Superior temporal gyrus (tissue), 1 donor: ENCODE data around the gene ANKMY1.

ENCODE experiments used
- DNase-seq: peaks from one replicate; pipeline ENCODE4 v3.0.0-alpha.2; 2016; ENCODE audit errors: extremely low spot score

Gene ANKMY1

DNA sequence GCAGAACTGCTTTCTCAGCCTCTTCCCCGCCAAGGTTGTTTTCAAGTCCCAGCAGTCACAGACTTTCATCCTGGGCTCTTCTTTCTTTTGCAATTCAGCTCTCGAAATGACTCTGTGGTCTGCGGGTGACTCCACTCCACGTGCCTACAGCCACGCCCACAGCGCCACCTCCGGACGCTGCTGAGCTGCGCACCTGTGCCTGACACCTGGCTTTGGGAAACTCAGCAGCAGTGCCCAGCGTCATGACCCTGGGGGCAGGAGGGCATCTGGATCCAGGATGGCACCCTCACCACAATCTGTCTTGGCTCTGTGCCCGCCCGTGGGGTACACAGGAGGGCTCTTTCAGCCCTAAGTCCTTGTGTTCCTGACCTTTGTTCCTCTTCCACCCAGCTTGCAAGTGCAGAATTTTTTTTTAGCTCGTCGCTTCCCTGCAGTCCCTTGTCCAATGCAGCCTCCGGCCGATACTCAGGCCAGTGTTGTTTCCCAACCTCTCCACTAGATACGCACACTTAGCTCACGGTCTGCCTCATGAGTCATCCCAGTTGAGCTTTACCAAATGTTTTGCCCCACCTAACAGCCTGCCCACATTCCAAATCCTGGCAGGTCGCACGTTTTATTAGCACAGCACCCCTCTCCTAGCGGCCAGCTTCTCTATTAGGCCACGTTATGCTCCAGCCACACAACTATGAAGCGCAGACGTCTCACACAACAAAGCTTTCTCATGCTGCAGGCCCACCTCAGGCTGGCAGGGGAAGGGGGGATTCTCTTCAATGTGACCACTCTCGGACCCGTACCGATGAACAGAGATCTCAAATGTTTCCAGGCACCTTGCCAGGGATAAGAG lies 22.2 kb upstream of the ANKMY1 start:
- DNase-seq = no peak

DNA sequence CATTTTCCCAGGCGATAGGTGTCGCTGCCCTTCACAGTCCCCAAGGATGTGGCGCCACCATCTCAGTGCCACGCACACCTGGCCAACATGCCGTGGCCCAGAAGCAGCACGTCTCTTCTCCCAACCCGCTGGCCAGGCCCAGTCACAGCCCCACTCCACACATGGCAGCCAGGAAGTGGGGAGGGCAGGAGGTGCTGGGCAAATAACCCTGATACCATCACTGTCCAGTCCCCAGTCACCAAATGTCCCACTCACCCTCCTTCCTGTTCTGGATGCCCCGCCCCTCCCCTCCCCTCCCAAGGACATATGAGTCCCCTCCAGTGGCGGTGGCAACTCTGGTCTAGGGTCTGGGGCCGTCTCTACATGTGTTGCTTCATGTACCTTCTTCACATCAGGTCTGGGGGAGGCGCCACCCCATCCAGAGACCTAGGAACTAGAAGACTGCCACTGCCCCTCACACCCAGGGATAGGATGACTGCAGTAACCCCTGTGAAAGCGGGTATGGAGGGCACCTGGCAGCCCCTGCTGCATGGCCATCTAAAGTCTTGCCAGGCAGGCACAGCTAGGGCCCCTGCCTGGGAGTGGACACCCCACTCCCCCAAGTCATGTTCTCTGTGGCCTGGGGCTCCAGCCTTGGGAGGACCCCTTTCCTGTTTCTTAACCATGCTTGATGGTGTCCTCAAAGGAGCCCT lies 21.4 kb upstream of the ANKMY1 start:
- no peak for DNase-seq

DNA sequence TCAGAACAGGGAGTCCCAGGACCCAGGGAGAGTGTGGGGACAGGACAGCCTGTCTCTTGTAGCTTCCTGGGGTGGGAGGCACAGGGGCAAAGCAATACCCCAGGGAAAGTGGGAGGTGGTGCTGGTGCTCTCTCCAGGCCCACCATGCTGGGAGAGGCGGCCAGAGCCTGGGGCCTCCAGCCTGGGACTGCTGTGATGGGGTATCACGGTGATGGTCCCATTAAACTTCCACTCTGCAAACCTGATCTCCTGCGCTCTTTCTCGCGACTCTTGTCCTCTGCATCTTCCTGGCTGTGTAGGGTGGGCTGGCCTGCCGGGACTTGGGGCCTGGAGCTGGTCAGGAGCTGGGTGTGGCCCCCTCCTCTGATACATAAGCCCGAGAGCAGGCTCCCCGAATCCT lies 20.7 kb upstream of the ANKMY1 start:
- DNase-seq = no peak

GRCh38 chr2:240578110-240578450 lies 20.3 kb upstream of the ANKMY1 start:
- no peak for DNase-seq

DNA sequence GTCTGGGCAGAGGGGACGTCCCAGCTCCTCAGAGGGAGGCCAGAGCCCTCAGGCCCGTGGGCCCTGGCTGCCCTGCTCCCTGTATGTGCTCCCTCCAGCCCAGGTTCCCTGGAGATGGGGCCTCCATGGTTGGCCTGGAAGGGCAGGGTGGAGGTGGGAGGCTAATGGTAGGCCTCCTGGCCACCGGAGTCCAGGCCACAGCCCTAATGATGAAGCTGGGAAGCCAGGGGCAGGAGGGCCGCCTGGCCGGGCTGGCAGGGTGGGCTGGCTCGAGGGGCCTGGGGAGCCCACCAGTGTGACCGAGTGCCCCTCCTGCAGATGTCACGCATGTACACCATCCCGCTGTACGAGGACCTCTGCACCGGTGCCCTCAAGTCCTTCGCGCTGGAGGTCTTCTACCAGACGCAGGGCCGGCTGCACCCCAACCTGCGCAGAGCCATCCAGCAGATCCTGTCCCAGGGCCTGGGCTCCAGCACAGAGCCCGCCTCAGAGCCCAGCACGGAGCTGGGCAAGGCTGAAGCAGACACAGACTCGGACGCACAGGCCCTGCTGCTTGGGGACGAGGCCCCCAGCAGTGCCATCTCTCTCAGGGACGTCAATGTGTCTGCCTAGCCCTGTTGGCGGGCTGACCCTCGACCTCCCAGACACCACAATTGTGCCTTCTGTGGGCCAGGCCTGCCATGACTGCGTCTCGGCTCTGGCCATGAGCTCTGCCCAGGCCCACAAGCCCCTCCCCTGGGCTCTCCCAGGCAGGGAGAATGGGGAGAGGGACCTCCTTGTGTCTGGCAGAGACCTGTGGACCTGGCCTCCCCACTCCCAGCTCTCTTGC lies 19.7 kb upstream of the ANKMY1 start:
- DNase-seq = no peak

GRCh38 chr2:240576436-240577205 lies 18.8 kb upstream of the ANKMY1 start:
- no peak for DNase-seq

DNA sequence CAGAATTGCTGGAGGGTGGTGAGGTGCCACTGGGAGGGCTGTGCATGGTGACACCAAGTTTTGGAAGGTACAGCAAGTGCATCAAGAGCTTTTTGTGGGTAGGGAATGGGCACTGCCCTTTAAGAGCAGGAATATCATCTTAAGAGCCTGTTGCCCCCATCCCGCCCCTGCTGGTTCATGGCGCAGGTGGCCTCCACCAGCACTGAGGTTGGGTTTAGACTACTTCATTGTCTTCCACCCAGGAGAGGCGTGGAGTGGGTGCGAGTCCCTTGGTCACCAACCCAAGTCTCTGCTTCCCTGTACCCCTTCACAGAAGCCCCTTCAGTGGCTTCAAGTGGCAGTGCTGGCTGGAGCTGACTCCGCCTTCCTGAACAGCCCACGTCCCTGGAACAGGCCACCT lies 18.2 kb upstream of the ANKMY1 start:
- DNase-seq = no peak

GRCh38 chr2:240575101-240575965 lies 17.5 kb upstream of the ANKMY1 start:
- DNase-seq = no peak

GRCh38 chr2:240574386-240575100 lies 16.8 kb upstream of the ANKMY1 start:
- DNase-seq = no peak

DNA sequence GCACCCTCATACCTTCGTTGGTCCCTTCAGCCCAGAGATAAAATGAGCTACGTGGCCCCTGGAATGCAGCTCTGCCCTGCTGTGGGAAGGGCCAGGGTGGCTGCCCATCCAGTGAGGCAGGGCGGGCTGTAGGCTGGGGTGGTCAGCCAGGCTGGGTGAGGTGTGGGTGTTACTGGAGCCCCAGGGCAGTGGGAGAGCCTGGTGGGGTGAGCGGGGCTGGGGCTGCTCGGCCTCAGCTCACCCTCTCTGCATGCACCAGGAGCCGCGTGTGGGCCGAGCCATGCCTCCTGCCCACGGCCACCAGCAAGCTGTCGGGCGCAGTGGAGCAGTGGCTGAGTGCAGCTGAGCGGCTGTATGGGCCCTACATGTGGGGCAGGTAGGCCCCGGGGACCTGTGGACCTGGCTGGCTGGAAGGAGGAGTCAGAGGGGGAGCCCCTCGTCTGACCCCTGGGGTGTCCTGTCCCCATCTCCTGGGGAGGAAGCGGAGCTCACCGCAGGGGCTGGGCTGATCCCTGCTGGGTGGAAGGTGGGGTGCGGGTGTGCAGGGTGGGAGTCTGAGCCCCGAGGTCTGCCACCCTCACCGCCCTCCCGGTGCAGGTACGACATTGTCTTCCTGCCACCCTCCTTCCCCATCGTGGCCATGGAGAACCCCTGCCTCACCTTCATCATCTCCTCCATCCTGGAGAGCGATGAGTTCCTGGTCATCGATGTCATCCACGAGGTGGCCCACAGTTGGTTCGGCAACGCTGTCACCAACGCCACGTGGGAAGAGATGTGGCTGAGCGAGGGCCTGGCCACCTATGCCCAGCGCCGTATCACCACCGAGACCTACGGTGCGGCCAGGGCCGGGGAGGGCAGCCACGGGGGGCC lies 16.0 kb upstream of the ANKMY1 start:
- DNase-seq = no peak

DNA sequence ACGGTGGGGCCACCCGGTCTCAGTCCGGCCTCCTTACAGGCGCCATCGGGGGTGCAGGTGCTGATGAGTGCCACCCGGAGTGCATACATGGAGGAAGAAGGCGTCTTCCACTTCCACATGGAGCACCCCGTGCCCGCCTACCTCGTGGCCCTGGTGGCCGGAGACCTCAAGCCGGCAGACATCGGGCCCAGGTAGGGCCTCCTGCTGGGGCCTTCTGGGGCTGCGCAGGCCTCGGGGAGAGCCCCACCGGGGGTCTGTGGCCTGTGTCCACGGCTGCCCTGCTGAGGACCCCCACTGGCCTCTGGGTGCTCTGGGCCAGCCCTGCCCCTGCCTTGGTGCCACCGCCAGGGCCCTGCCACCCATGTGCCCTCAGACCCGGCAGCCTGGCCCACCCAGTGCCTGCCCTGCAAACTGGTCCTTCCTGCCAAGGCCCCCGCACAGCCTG lies 15.3 kb upstream of the ANKMY1 start:
- no peak for DNase-seq

DNA sequence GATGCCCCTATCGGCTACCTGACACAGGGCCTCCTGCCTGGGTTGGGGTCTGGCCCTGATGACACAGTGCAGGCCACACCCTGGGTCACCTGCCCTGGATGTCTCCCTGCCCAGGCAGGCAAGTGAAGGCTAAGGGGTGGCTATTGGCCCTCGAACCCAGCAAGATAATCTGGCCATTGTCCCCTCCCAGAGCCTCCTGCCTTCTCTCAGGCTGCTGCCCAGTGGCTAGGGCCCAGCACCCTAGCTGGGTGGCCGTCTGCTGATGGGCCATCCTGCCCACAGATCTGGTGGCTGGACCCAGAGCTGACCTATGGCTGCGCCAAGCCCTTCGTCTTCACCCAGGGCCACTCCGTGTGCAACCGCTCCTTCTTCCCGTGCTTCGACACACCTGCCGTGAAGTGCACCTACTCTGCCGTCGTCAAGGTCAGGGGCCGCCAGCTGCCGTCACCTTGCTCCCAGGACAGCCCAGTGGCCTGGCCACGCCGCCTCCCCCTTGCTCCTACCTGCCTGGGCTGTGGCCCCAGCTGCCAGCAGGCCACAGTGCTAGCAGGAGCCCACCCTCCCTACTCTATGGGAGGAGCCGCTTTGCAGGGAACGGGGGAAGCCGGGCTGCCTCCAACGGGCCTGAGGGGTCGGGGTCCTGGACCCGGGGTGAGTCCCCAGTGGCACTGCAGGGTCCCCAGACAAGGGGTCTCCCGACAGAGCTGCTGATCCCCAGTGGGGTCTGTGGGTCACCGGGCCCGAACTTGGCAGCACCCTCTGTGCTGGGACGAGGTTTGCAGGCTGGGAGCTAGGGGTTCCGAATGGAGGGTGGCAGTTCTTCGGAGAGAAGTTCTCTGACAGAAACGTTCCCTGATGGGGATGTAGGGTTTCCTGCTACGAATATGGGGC lies 14.6 kb upstream of the ANKMY1 start:
- no peak for DNase-seq

DNA sequence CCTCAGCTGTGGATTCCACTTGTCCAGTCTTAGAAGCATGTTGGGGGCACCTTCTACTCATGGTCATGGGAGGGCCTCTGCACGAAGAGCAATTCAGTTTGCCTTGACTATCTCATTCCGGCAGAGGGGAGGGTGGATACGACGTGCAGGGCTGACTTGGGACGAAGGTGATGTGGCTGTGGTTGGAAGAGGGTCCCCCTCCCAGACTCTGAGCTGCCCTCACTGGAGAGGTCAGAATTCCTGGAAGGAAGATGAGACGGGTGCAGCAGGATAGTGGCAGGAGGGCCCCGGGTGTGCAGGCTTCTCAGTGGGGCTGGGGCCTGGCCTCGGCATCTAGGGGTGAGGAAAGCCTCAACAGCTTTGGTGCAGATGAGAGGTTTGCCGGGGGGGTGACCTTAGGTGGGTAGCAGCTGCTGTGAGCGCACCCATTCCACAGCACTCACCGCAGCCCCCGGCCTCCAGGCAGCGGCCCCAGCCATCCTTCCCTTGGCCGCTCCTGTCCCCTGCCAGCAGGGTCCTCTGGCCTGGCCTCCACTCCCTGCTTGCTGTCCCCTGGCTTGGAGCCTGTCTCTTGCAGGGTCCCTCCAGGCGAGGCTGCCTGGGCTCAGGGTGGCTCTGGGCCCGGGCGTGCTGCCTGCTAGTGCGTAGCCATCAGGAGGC lies 13.7 kb upstream of the ANKMY1 start:
- no peak for DNase-seq

GRCh38 chr2:240570531-240571313 lies 12.9 kb upstream of the ANKMY1 start:
- no peak for DNase-seq

- DNase-seq = no peak
Observed at GRCh38 chr2:240569998-240570530, 12.3 kb upstream of the ANKMY1 start.

GRCh38 chr2:240569523-240569997 lies 11.8 kb upstream of the ANKMY1 start:
- DNase-seq = no peak
